Measurements from ENCODE around the gene CORT. TPM values are rescaled to one million over a fixed set of nuclear protein-coding genes. Genes with fewer than 3 reads are reported as not detected.

Gene CORT
- total and polyA plus RNA-seq, 10 of the 15 experiments (the other 5 are each of a cell fraction or from before 2014, with no cell fraction given): 0.09 to 0.49 (median 0.23) TPM; not detected in 1

DNA sequence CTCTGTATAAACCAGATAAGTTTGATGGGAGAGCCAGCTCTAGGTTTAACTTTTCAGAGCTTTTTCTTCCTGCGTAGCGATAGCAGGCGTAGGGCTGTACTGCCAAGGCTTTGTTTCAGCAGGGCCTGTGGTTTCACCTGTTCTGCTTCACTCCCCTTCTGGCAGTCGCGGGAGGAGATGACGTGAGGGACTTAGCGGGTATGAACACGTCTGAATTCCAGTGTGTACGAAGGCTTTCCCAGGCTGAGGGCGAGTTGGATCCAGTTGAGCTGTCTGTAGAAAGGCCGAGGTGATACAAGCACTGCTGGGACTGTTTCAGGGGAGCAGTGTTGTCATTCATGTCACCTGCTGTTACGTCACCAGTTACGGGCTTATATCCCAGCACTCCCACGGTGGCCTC is 46.1 kb downstream of the CORT start (continued):
- TF ChIP-seq, protein P1, sequence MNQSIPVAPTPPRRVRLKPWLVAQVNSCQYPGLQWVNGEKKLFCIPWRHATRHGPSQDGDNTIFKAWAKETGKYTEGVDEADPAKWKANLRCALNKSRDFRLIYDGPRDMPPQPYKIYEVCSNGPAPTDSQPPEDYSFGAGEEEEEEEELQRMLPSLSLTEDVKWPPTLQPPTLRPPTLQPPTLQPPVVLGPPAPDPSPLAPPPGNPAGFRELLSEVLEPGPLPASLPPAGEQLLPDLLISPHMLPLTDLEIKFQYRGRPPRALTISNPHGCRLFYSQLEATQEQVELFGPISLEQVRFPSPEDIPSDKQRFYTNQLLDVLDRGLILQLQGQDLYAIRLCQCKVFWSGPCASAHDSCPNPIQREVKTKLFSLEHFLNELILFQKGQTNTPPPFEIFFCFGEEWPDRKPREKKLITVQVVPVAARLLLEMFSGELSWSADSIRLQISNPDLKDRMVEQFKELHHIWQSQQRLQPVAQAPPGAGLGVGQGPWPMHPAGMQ (IDR thresholded peaks at IDR 0.05; ENCODE audit: borderline replicate concordance): no peak
- TF ChIP-seq, protein P2, sequence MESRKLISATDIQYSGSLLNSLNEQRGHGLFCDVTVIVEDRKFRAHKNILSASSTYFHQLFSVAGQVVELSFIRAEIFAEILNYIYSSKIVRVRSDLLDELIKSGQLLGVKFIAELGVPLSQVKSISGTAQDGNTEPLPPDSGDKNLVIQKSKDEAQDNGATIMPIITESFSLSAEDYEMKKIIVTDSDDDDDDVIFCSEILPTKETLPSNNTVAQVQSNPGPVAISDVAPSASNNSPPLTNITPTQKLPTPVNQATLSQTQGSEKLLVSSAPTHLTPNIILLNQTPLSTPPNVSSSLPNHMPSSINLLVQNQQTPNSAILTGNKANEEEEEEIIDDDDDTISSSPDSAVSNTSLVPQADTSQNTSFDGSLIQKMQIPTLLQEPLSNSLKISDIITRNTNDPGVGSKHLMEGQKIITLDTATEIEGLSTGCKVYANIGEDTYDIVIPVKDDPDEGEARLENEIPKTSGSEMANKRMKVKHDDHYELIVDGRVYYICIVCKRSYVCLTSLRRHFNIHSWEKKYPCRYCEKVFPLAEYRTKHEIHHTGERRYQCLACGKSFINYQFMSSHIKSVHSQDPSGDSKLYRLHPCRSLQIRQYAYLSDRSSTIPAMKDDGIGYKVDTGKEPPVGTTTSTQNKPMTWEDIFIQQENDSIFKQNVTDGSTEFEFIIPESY (IDR thresholded peaks at IDR 0.05): peak; percentile 73; the same call in 1 of the 2 replicates
- TF ChIP-seq HDGF (IDR thresholded peaks at IDR 0.05) (no peak), CHD4 (IDR thresholded peaks at IDR 0.05) (no peak), SMARCA5 (IDR thresholded peaks at IDR 0.05) (no peak), CBX3 (IDR thresholded peaks at IDR 0.05; ENCODE audit: borderline replicate concordance, low read depth) (no peak), RAD21 (IDR thresholded peaks at IDR 0.05; ENCODE audit: insufficient read depth, low read depth, low read length) (no peak), NFYA (IDR thresholded peaks at IDR 0.05; ENCODE audit: borderline replicate concordance, low read depth, low read length) (no peak), KLF5 (IDR thresholded peaks at IDR 0.05; ENCODE audit: partially characterized antibody) (no peak), SIX5 (IDR thresholded peaks at IDR 0.05; ENCODE audit: low read depth, low read length, severe bottlenecking) (no peak), SMAD1 (IDR thresholded peaks at IDR 0.05; ENCODE audit: low read depth, partially characterized antibody) (no peak)
- TF ChIP-seq, protein P3, sequence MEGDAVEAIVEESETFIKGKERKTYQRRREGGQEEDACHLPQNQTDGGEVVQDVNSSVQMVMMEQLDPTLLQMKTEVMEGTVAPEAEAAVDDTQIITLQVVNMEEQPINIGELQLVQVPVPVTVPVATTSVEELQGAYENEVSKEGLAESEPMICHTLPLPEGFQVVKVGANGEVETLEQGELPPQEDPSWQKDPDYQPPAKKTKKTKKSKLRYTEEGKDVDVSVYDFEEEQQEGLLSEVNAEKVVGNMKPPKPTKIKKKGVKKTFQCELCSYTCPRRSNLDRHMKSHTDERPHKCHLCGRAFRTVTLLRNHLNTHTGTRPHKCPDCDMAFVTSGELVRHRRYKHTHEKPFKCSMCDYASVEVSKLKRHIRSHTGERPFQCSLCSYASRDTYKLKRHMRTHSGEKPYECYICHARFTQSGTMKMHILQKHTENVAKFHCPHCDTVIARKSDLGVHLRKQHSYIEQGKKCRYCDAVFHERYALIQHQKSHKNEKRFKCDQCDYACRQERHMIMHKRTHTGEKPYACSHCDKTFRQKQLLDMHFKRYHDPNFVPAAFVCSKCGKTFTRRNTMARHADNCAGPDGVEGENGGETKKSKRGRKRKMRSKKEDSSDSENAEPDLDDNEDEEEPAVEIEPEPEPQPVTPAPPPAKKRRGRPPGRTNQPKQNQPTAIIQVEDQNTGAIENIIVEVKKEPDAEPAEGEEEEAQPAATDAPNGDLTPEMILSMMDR (IDR thresholded peaks at IDR 0.05 in 2 of 3, conservative IDR thresholded peaks at IDR 0.05 in 1 of 3; ENCODE audit: control insufficient read depth in 2 of 3, extremely low read depth in 1 of 3, insufficient read depth in 1 of 3, low read depth in 3 of 3, low read length in 3 of 3): no peak
- TF ChIP-seq, protein P4, sequence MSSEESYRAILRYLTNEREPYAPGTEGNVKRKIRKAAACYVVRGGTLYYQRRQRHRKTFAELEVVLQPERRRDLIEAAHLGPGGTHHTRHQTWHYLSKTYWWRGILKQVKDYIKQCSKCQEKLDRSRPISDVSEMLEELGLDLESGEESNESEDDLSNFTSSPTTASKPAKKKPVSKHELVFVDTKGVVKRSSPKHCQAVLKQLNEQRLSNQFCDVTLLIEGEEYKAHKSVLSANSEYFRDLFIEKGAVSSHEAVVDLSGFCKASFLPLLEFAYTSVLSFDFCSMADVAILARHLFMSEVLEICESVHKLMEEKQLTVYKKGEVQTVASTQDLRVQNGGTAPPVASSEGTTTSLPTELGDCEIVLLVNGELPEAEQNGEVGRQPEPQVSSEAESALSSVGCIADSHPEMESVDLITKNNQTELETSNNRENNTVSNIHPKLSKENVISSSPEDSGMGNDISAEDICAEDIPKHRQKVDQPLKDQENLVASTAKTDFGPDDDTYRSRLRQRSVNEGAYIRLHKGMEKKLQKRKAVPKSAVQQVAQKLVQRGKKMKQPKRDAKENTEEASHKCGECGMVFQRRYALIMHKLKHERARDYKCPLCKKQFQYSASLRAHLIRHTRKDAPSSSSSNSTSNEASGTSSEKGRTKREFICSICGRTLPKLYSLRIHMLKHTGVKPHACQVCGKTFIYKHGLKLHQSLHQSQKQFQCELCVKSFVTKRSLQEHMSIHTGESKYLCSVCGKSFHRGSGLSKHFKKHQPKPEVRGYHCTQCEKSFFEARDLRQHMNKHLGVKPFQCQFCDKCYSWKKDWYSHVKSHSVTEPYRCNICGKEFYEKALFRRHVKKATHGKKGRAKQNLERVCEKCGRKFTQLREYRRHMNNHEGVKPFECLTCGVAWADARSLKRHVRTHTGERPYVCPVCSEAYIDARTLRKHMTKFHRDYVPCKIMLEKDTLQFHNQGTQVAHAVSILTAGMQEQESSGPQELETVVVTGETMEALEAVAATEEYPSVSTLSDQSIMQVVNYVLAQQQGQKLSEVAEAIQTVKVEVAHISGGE (CRISPR knock-in tag; IDR thresholded peaks at IDR 0.05): no peak
- TF ChIP-seq, protein P5, sequence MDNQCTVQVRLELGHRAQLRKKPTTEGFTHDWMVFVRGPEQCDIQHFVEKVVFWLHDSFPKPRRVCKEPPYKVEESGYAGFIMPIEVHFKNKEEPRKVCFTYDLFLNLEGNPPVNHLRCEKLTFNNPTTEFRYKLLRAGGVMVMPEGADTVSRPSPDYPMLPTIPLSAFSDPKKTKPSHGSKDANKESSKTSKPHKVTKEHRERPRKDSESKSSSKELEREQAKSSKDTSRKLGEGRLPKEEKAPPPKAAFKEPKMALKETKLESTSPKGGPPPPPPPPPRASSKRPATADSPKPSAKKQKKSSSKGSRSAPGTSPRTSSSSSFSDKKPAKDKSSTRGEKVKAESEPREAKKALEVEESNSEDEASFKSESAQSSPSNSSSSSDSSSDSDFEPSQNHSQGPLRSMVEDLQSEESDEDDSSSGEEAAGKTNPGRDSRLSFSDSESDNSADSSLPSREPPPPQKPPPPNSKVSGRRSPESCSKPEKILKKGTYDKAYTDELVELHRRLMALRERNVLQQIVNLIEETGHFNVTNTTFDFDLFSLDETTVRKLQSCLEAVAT (IDR thresholded peaks at IDR 0.05): 0 out of 2 replicates have a peak, but pooled peaks have one; percentile 33
- TF ChIP-seq, protein P6, sequence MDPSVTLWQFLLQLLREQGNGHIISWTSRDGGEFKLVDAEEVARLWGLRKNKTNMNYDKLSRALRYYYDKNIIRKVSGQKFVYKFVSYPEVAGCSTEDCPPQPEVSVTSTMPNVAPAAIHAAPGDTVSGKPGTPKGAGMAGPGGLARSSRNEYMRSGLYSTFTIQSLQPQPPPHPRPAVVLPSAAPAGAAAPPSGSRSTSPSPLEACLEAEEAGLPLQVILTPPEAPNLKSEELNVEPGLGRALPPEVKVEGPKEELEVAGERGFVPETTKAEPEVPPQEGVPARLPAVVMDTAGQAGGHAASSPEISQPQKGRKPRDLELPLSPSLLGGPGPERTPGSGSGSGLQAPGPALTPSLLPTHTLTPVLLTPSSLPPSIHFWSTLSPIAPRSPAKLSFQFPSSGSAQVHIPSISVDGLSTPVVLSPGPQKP (IDR thresholded peaks at IDR 0.05; ENCODE audit: low read depth, low read length): no peak
